HCT116 (cell line): Measurements from ENCODE around the gene CDKL1. TPM values are rescaled to one million over a fixed set of nuclear protein-coding genes. Genes with fewer than 3 reads are reported as not detected.

ENCODE experiments used
- ATAC-seq: fragments of 200-7000 bp; cut with Tn5 transposase; 2 replicates; pipeline ENCODE4 v1.9.1; 2020; ENCODE audit warnings: mild to moderate bottlenecking, moderate library complexity
- BruUV-seq: library from RNA; stranded (reverse); fragments of 400-500 nt; replicated peaks from 2 replicates; lab custom pipeline; 2021; lab: Mats Ljungman, UMichigan
- CTCF ChIA-PET: fragments of 300-600 bp; sonication (Branson Sonifier 250); formaldehyde crosslinking; loops from one replicate; lab custom pipeline; 2021; ENCODE audit warnings: antibody characterized with exemption; lab: Charles Lee
- POLR2A ChIA-PET: fragments of 300-600, 350-600 bp; sonication (Branson Sonifier 250); formaldehyde crosslinking; loops from one replicate; lab custom pipeline; 2021; ENCODE audit warnings: antibody characterized with exemption; lab: Charles Lee
- RAD21 ChIA-PET, 2 experiments: fragments of 300-600 bp; sonication (Branson Sonifier 250); formaldehyde crosslinking; loops; one replicate each; lab custom pipeline; 2023; ENCODE audit warnings: low total read pairs in 2 of 2; ENCODE audit not compliant: uncharacterized antibody in 2 of 2, unreplicated experiment in 2 of 2, low non-redundant PET in 1 of 2; lab: Charles Lee
- DNase-seq: peaks from one replicate; pipeline ENCODE4 v3.0.0-alpha.2; 2010; ENCODE audit warnings: low read depth, low spot score
- H2AFZ ChIP-seq: fragments of 200-600 bp; shearing (Covaris generic), sonication (generic); 2 replicates; pipeline ENCODE4 v1.6.1; 2017; ENCODE audit warnings: low read depth, mixed run types, mixed read lengths, antibody characterized with exemption, low read length; ENCODE audit not compliant: poor library complexity, severe bottlenecking
- H3K27ac ChIP-seq: 2 replicates; pipeline ENCODE4 v1.5.1; 2012; ENCODE audit warnings: low read depth, low read length
- H3K27me3 ChIP-seq: fragments of 200-600 bp; sonication (generic); 2 replicates; pipeline ENCODE4 v1.6.1; 2016; ENCODE audit warnings: mixed run types, low read length, mixed read lengths; ENCODE audit not compliant: insufficient read depth
- H3K36me3 ChIP-seq, 2 experiments: fragments of 200-500 bp in 1 of 2; fragments of 200-600 bp in 1 of 2; sonication (Bioruptor generic) in 1 of 2; sonication (generic) in 1 of 2; 2 replicates each; pipeline versions ENCODE4 v1.5.1 to v1.6.1; 2014 to 2016; ENCODE audit warnings: low read length in 2 of 2, inconsistent platforms in 1 of 2, mixed read lengths in 1 of 2, mixed run types in 1 of 2; ENCODE audit not compliant: insufficient read depth in 2 of 2, control insufficient read depth in 1 of 2
- H3K4me1 ChIP-seq, 2 experiments: fragments of 200-600 bp in 1 of 2; sonication (generic) in 1 of 2; 2 replicates each; pipeline versions ENCODE4 v1.5.1 to v1.6.1; 2012 to 2017; ENCODE audit warnings: low read length in 2 of 2, inconsistent platforms in 1 of 2, mild to moderate bottlenecking in 1 of 2, mixed read lengths in 1 of 2, mixed run types in 1 of 2, moderate library complexity in 1 of 2; ENCODE audit not compliant: insufficient read depth in 2 of 2, control insufficient read depth in 1 of 2
- H3K4me2 ChIP-seq: fragments of 200-600 bp; sonication (generic); 2 replicates; pipeline ENCODE4 v1.6.1; 2017; ENCODE audit warnings: mixed run types, low read length, mixed read lengths
- H3K4me3 ChIP-seq, 2 experiments: fragments of 200-600 bp in 1 of 2; sonication (generic) in 1 of 2; replicated peaks in 1 of 2; 2 replicates each; pipeline ENCODE4 v1.5.1; 2011 to 2016; ENCODE audit warnings: low read length in 2 of 2, control low read depth in 1 of 2, low read depth in 1 of 2, mild to moderate bottlenecking in 1 of 2, mixed read lengths in 1 of 2, mixed run types in 1 of 2
- H3K79me2 ChIP-seq: fragments of 200-600 bp; sonication (generic); 2 replicates; pipeline ENCODE4 v1.6.1; 2017; ENCODE audit warnings: mild to moderate bottlenecking, mixed run types, low read length, moderate library complexity, mixed read lengths; ENCODE audit not compliant: insufficient read depth
- H3K9ac ChIP-seq: fragments of 200-600 bp; sonication (generic); 2 replicates; pipeline ENCODE4 v1.6.1; 2016; ENCODE audit warnings: low read length, mixed read lengths
- H3K9me2 ChIP-seq: fragments of 200-600 bp; sonication (generic), shearing (Covaris generic); 2 replicates; pipeline ENCODE4 v1.6.1; 2017; ENCODE audit warnings: mixed run types, mild to moderate bottlenecking, moderate library complexity; ENCODE audit not compliant: insufficient read depth
- H3K9me3 ChIP-seq, 2 experiments: fragments of 200-500 bp in 1 of 2; fragments of 200-600 bp in 1 of 2; sonication (Bioruptor generic) in 1 of 2; sonication (generic) in 1 of 2; 2 replicates each; pipeline ENCODE4 v1.6.1; 2014 to 2017; ENCODE audit warnings: low read length in 2 of 2, mixed read lengths in 2 of 2, inconsistent platforms in 1 of 2, low read depth in 1 of 2, mild to moderate bottlenecking in 1 of 2, mixed run types in 1 of 2, moderate library complexity in 1 of 2; ENCODE audit not compliant: control insufficient read depth in 1 of 2, insufficient read depth in 1 of 2
- H4K20me1 ChIP-seq: fragments of 200-600 bp; sonication (generic), shearing (Covaris generic); 2 replicates; pipeline ENCODE4 v1.6.1; 2017; ENCODE audit warnings: mixed run types, mild to moderate bottlenecking, moderate library complexity; ENCODE audit not compliant: insufficient read depth
- ELF1 ChIP-seq: IDR thresholded peaks from 2 replicates; pipeline ENCODE4 v1.6.1; 2012; ENCODE audit warnings: low read depth, borderline replicate concordance
- EZH2 ChIP-seq: fragments of 200-600 bp; sonication (generic); IDR thresholded peaks from 2 replicates; pipeline ENCODE4 v1.6.1; 2017; ENCODE audit warnings: antibody characterized with exemption, mixed run types
- FOSL1 ChIP-seq: IDR thresholded peaks from 2 replicates; pipeline ENCODE4 v1.6.1; 2012; ENCODE audit warnings: low read depth
- POLR2A ChIP-seq: IDR thresholded peaks from 2 replicates; pipeline ENCODE4 v1.7.0; 2011; ENCODE audit warnings: borderline replicate concordance; ENCODE audit not compliant: insufficient read depth, insufficient read length; ENCODE audit errors: extremely low read depth
- RAD21 ChIP-seq: IDR thresholded peaks from 2 replicates; pipeline ENCODE4 v1.6.1; 2012; ENCODE audit warnings: low read depth, mild to moderate bottlenecking
- YY1 ChIP-seq: IDR thresholded peaks from 2 replicates; pipeline ENCODE4 v1.6.1; 2011; ENCODE audit warnings: low read length, low read depth, moderate library complexity, mild to moderate bottlenecking; ENCODE audit not compliant: insufficient replicate concordance; ENCODE audit errors: extremely low read depth
- ZFX ChIP-seq: fragments of 450-650 bp; IDR thresholded peaks from 2 replicates; pipeline ENCODE4 v1.6.1; 2017
- intact Hi-C: fragments of 100-400 bp; cut with micrococcal nuclease; formaldehyde crosslinking; loops from 2 replicates; pipeline ENCODE4 v1.10.0; 2022
- total RNA-seq: library from RNA; stranded (reverse); gene quantifications from one replicate; pipeline ENCODE4 v1.2.1, GENCODE V29; 2021; ENCODE audit not compliant: unreplicated experiment
- TF ChIP-seq, protein P1 (sequence below): IDR thresholded peaks from 2 replicates; pipeline ENCODE4 v1.6.1; 2012

Gene CDKL1
- total RNA-seq, 1 experiment from 2014 or later = 7.1 TPM

DNA sequence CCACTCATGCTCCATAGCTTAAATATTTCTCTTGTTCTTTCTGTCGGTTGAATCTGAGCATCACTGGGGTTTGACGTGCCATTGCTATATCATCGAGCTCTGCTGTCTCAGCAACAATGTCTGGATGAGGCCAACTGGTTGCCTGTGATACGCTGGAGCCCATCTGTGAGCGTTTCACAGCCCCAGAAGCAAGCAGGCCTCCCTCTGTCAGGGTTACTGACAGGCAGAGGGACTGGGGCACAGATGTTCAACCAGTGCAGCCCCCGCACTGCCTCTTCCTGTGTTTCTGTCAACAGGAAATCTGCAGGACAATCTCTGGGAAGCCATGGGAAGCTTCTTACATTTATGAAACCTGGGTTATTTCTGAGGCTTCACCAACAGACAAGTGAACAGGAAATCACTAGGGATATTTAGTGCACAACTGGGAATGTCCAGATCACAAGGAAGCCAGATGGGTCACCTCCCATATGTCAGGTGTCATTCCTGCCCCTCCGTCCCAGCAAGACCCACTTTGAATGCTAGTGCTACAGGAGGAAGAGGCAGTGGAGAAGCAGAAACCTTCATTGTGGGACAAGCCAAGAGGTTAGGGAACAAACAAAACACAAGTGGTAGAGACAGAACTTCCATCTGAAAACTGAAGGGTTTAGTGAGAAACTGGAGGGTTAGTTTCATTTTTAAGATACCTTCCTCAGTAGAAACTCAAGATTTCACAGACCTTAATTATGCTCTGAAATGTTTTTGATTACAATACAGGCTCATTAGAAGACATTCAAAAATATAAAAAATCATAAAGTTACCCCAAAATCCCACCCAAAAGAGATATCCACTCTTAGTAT lies 60.5 kb downstream of the CDKL1 start:
- no peaks in the 10 kb centered on the region for H3K27me3 ChIP-seq
- H3K27ac ChIP-seq = no peak overlapping the region
- no peak for TF ChIP-seq YY1
- RAD21 ChIA-PET = no interaction called here
- no peak overlapping the region for H2AFZ ChIP-seq
- H3K9ac ChIP-seq = no peak overlapping the region
- BruUV-seq = no TSS peak
- ATAC-seq = no peak
- CTCF ChIA-PET = interaction anchor here (2.9 kb wide), 1 partner anchor 15 kb away, joined by 13 read pairs; no protein-coding TSS in a partner anchor
- no peak overlapping the region for H3K4me3 ChIP-seq
- POLR2A ChIA-PET = no interaction called here
- no peak for DNase-seq
- H3K9me3 ChIP-seq = no peaks in the 10 kb centered on the region
- no peaks in the 10 kb centered on the region for H3K9me2 ChIP-seq
- intact Hi-C loops = no loop called here
- no peaks in the 10 kb centered on the region for H4K20me1 ChIP-seq
- H3K4me1 ChIP-seq = no peaks in the 10 kb centered on the region
- no peak overlapping the region for H3K4me2 ChIP-seq
- H3K79me2 ChIP-seq = no peaks in the 10 kb centered on the region
- H3K36me3 ChIP-seq = no peaks in the 10 kb centered on the region

GRCh38 chr14:50335389-50335788 lies 61.3 kb downstream of the CDKL1 start:
- no peaks in the 10 kb centered on the region for H3K9me3 ChIP-seq
- no peaks in the 10 kb centered on the region for H4K20me1 ChIP-seq
- no peaks in the 10 kb centered on the region for H3K27me3 ChIP-seq
- H3K36me3 ChIP-seq = no peaks in the 10 kb centered on the region
- no peak overlapping the region for H2AFZ ChIP-seq
- no peaks in the 10 kb centered on the region for H3K9me2 ChIP-seq
- H3K4me3 ChIP-seq = no peak overlapping the region
- H3K4me2 ChIP-seq = no peak overlapping the region
- ChIA-PET CTCF (interaction anchor here (2.9 kb wide), 1 partner anchor 15 kb away, joined by 13 read pairs; no protein-coding TSS in a partner anchor), POLR2A (no interaction called here), RAD21 (no interaction called here)
- no peak overlapping the region for H3K9ac ChIP-seq
- H3K4me1 ChIP-seq = no peaks in the 10 kb centered on the region
- BruUV-seq = no TSS peak
- TF ChIP-seq RAD21 = no peak
- TF ChIP-seq ZFX = no peak
- TF ChIP-seq EZH2 = no peak
- TF ChIP-seq FOSL1 = no peak
- TF ChIP-seq POLR2A = no peak
- TF ChIP-seq ELF1 = no peak
- TF ChIP-seq, protein P1, sequence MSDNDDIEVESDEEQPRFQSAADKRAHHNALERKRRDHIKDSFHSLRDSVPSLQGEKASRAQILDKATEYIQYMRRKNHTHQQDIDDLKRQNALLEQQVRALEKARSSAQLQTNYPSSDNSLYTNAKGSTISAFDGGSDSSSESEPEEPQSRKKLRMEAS = no peak
- no peak overlapping the region for H3K27ac ChIP-seq
- peak; percentile 36; the same call in 1 of the 2 replicates for ATAC-seq
- H3K79me2 ChIP-seq = no peaks in the 10 kb centered on the region
- DNase-seq = no peak
- intact Hi-C loops = no loop called here
